CD8-positive, alpha-beta memory T cell (primary cell): ENCODE data around the gene SERTAD2. TPM values are rescaled to one million over a fixed set of nuclear protein-coding genes. Genes with fewer than 3 reads are reported as not detected.

ENCODE experiments used
- CTCF ChIA-PET: fragments of 350-600 bp; sonication (Branson Sonifier 250); formaldehyde crosslinking; loops from one replicate; lab custom pipeline; 2021; ENCODE audit warnings: antibody characterized with exemption; lab: Charles Lee
- POLR2A ChIA-PET: fragments of 350-600 bp; sonication (Branson Sonifier 250); formaldehyde crosslinking; loops from one replicate; lab custom pipeline; 2021; ENCODE audit warnings: antibody characterized with exemption; lab: Charles Lee
- DNase-seq, 5 donors: peaks; one replicate each; pipeline versions ENCODE4 v3.0.0 to v3.0.0-alpha.2; 2020 to 2022; ENCODE audit warnings: mixed read lengths in 1 of 5
- H3K27ac ChIP-seq: one replicate; pipeline ENCODE4 v1.7.0; 2013; ENCODE audit warnings: low read depth, mild to moderate bottlenecking, low read length, moderate library complexity
- H3K27me3 ChIP-seq: 2 replicates; pipeline ENCODE4 v1.7.0; 2013; ENCODE audit warnings: low read length, mild to moderate bottlenecking; ENCODE audit not compliant: insufficient read depth, poor library complexity, severe bottlenecking
- H3K36me3 ChIP-seq: 2 replicates; pipeline ENCODE4 v1.7.0; 2013; ENCODE audit warnings: mild to moderate bottlenecking, low read length, moderate library complexity; ENCODE audit not compliant: insufficient read depth
- H3K4me1 ChIP-seq: 2 replicates; pipeline ENCODE4 v1.7.0; 2013; ENCODE audit warnings: mild to moderate bottlenecking, low read length, moderate library complexity; ENCODE audit not compliant: insufficient read depth
- H3K4me3 ChIP-seq: 2 replicates; pipeline ENCODE4 v1.7.0; 2013; ENCODE audit warnings: mild to moderate bottlenecking, low read length
- H3K9me3 ChIP-seq: 2 replicates; pipeline ENCODE4 v1.7.0; 2013; ENCODE audit warnings: mild to moderate bottlenecking, low read length
- H3K27ac Mint-ChIP-seq, 8 donors: one replicate each; pipeline ENCODE4 v1.8.0; 2020 to 2021; ENCODE audit warnings: mixed read lengths in 8 of 8, mild to moderate bottlenecking in 6 of 8, inconsistent platforms in 3 of 8, moderate library complexity in 3 of 8
- H3K27me3 Mint-ChIP-seq, 2 donors: one replicate each; pipeline ENCODE4 v1.8.0; 2020 to 2021; ENCODE audit warnings: mixed read lengths in 2 of 2, mild to moderate bottlenecking in 1 of 2, moderate library complexity in 1 of 2
- H3K36me3 Mint-ChIP-seq, 3 donors: one replicate each; pipeline ENCODE4 v1.8.0; 2020 to 2021; ENCODE audit warnings: mixed read lengths in 3 of 3, inconsistent platforms in 1 of 3, mild to moderate bottlenecking in 1 of 3
- H3K4me1 Mint-ChIP-seq, 3 donors: one replicate each; pipeline ENCODE4 v1.8.0; 2020 to 2021; ENCODE audit warnings: mixed read lengths in 3 of 3, inconsistent platforms in 1 of 3, mild to moderate bottlenecking in 1 of 3
- H3K4me3 Mint-ChIP-seq, 7 donors: one replicate each; pipeline ENCODE4 v1.8.0; 2020 to 2021; ENCODE audit warnings: mixed read lengths in 7 of 7, mild to moderate bottlenecking in 6 of 7, moderate library complexity in 4 of 7, inconsistent platforms in 2 of 7
- H3K9me3 Mint-ChIP-seq, 5 donors: one replicate each; pipeline ENCODE4 v1.8.0; 2020 to 2022; ENCODE audit warnings: mixed read lengths in 5 of 5, mild to moderate bottlenecking in 3 of 5, moderate library complexity in 2 of 5, inconsistent platforms in 1 of 5
- polyA plus RNA-seq: library from polyadenylated mRNA; unstranded; fragments of 300-500 nt; fragmentation: Illumina TruSeq; gene quantifications from one replicate; pipeline ENCODE4 v1.2.3, GENCODE V29; 2021
- total RNA-seq, 2 experiments: library from RNA; stranded (reverse); gene quantifications; one replicate each; pipeline ENCODE4 v1.2.3, GENCODE V29; 2021

SERTAD2 gene, protein sequence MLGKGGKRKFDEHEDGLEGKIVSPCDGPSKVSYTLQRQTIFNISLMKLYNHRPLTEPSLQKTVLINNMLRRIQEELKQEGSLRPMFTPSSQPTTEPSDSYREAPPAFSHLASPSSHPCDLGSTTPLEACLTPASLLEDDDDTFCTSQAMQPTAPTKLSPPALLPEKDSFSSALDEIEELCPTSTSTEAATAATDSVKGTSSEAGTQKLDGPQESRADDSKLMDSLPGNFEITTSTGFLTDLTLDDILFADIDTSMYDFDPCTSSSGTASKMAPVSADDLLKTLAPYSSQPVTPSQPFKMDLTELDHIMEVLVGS
- total RNA-seq (10 to 100 TPM; 20.6 to 21.4 TPM), polyA plus RNA-seq (6.3 TPM)

DNA sequence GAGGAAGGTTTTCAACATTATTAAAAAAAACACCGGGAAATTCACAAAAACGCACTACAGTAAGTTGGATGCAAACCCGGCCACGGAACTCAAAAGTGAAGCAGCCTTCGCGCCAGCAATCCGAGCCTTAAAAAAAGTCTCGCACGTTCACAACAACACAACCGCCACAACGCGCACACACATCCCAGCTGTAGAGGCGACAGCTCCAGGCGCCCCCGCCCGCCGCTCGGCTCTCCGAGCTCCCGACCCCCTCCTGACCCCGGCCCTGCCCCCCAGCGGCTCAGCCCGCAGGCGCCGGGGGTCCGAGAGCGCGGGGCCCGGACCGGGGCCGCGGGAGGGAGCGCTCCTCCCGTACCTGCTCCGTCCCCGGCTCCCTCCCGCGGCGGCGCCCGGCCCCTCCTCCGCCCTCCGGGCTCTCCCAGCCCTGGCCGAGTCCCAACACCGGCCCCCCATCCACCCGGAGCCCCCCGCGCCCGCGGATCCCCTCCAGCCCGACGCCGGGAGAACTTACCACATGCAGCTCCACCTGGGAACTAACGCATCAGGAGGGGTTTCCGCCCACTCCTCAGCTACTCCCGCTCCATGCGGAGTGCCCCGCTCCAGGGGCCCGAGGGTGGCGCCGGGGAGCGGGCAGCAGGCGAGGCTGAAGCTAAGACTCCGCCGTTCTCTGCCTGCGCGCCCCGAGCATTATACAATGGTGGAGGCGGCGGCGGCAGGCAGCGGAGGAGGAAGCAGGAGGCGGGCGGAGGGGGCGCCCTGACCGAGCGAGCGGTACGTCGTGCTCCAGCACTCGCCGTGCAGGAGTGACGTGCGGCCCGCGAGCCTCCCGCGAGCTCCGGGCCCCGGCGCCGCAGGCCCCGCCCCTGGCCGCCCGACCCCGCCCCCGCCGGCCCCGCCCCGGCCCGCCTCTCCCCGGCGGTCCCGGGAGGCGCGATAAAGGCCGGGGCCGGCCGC is at the start of gene SERTAD2:
Gene SERTAD2 (minus strand): TSS at position 805 of the 954 bp plus-strand sequence. CDS start 17,042 bp downstream, outside the sequence.
- H3K36me3 ChIP-seq, result no peaks in the 10 kb centered on the region
- peak within 1 kb of the TSS; percentile 90 to 95 (median 92) for H3K4me3 Mint-ChIP-seq
- H3K4me3 ChIP-seq, result peak within 1 kb of the TSS; percentile 90
- ChIA-PET POLR2A (interaction anchor here (0.8 to 6.0 kb wide), 22 partner anchors 9 to 574 kb away, joined by 3 to 167 read pairs (median 6); partner anchors contain the start of genes ACTR2, AFTPH and RAB1A), CTCF (interaction anchor here (0.6 to 9.7 kb wide), 32 partner anchors 9 to 219 kb away, joined by 3 to 81 read pairs (median 7); partner anchors contain the start of gene AFTPH)
- peaks cover 0 to 8% (median 0%) of the 10 kb centered on the region in 3 donors for H3K36me3 Mint-ChIP-seq
- H3K27ac Mint-ChIP-seq, result peak within 1 kb of the TSS; percentile 88 to 99 (median 96)
- no peaks in the 10 kb centered on the region for H3K27me3 ChIP-seq
- peak within 1 kb of the TSS; percentile 76 for H3K27ac ChIP-seq
- peaks cover 52 to 73% (median 57%) of the 10 kb centered on the region in 3 donors for H3K4me1 Mint-ChIP-seq
- no peaks in the 10 kb centered on the region for H3K9me3 ChIP-seq
- peaks cover 54% of the 10 kb centered on the region for H3K4me1 ChIP-seq
- H3K27me3 Mint-ChIP-seq, result no peaks in the 10 kb centered on the region
- no peaks in the 10 kb centered on the region for H3K9me3 Mint-ChIP-seq
- DNase-seq, result peak; percentile 80 to 92 (median 87)

DNA sequence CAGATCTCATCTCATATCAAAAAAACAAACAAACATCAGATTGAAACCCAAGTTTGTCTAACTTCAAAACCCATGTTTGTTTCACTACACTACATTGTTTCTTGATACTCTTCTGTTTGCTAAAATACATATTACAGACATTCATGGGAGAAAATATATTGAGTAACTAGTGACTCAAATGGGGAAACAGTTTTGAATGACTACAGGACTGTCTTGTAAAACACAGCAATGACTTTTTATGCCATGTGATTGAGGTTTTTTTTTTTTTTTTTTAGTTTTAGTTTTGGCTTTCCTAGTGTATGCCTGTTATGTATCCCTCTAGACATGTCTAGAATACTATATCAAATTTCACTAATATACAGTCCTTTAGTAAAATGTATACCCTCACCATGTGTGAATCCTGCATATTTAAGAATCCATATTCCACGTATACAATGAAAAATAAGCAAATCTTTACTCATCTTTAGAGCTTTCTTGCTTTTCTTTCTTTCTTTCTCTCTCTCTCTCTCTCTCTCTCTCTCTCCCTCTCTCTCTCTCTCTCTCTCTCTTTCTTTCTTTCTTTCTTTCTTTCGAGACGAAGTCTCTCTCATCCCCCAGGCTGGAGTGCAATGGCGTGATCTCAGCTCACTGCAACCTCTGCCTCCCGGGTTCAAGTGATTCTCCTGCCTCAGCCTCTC is 46.6 kb upstream of the SERTAD2 start:
- no peaks in the 10 kb centered on the region for H3K36me3 ChIP-seq
- Mint-ChIP-seq H3K9me3 (no peaks in the 10 kb centered on the region), H3K36me3 (peaks cover 0 to 3% (median 0%) of the 10 kb centered on the region in 3 donors), H3K4me3 (peak overlapping the region in 6 of 7 donors; percentile 42 to 76 (median 59)), H3K4me1 (peaks cover 28 to 47% (median 46%) of the 10 kb centered on the region in 3 donors), H3K27ac (peak overlapping the region in 3 of 8 donors; percentile 22 to 75 (median 73)), H3K27me3 (no peaks in the 10 kb centered on the region)
- H3K9me3 ChIP-seq, result no peaks in the 10 kb centered on the region
- no peak for DNase-seq
- H3K4me1 ChIP-seq, result peaks cover 10% of the 10 kb centered on the region
- CTCF ChIA-PET, result no interaction called here
- H3K4me3 ChIP-seq, result no peak overlapping the region
- no peaks in the 10 kb centered on the region for H3K27me3 ChIP-seq
- no peak overlapping the region for H3K27ac ChIP-seq
- POLR2A ChIA-PET, result interaction anchor here (0.7 kb wide), 1 partner anchor 50 kb away, joined by 6 read pairs; no protein-coding TSS in a partner anchor

DNA sequence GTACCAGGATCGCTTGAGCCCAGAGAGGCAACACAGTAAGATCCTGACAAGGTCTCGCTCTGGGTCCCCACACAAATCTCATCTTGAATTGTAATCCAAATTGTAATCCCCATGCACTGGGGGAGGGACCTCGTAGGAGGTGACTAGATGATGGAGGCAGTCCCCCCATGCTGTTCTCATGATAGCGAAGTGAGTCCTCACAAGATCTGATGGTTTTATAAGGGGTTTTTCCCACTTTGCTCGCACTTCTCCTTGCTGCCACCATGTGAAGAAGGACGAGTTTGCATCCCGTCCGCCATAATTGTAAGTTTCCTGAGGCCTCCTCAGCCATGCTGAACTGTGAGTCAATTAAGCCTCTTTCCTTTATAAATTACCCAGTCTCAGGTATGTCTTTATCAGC is 46.0 kb upstream of the SERTAD2 start:
- ChIA-PET POLR2A (interaction anchor here (0.7 kb wide), 1 partner anchor 50 kb away, joined by 6 read pairs; no protein-coding TSS in a partner anchor), CTCF (interaction anchor here (3.8 kb wide), 1 partner anchor 46 kb away, joined by 14 read pairs; the partner anchor contains the start of gene SERTAD2)
- Mint-ChIP-seq H3K27ac (peak overlapping the region in 5 of 8 donors; percentile 13 to 77 (median 73)), H3K9me3 (no peaks in the 10 kb centered on the region), H3K36me3 (peaks cover 0 to 3% (median 0%) of the 10 kb centered on the region in 3 donors), H3K27me3 (no peaks in the 10 kb centered on the region), H3K4me1 (peaks cover 28 to 47% (median 46%) of the 10 kb centered on the region in 3 donors), H3K4me3 (peak overlapping the region in 6 of 7 donors; percentile 42 to 76 (median 59))
- DNase-seq, result peak in 3 of 5 donors; percentile 3 to 52 (median 5)
- Histone ChIP-seq H3K27me3 (no peaks in the 10 kb centered on the region), H3K4me3 (no peak overlapping the region), H3K27ac (no peak overlapping the region), H3K36me3 (no peaks in the 10 kb centered on the region), H3K9me3 (no peaks in the 10 kb centered on the region), H3K4me1 (peaks cover 10% of the 10 kb centered on the region)

DNA sequence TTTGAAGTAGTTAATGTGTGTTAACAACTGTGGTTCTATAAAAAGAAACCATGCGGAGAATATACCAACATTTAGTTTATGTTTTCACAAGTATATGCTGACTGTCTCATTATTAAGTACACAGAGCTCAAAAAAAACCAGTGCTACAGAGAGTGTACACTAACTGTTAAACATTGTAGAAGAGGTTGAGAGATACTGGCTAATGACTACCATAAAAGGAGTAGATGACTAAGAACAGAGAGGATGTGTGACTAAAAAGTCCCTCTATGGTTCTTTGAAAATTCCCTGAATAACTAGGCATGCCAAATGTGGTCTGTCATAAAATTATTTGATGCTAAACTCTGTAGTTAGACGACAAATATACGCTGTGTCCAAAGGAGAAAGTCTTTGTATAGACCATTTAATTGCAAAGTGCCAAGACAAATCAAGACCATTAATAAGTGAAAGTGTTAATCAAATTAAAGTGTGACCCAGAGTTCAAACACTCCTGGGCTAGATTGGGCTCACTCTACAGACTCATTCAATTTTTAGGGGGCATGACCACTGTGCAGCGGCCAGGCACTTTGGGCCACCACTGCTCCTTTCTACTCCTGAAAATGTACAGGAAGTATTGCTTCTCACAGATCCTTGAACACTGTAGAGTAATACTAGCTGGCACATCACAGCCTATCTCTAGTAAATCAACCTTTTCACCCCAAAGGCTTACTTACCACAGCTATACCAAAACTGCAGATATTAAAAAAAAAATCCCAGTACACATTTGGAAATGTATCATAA is 45.1 kb upstream of the SERTAD2 start:
- peaks cover 0 to 3% (median 0%) of the 10 kb centered on the region in 3 donors for H3K36me3 Mint-ChIP-seq
- H3K27me3 ChIP-seq, result no peaks in the 10 kb centered on the region
- H3K27ac ChIP-seq, result no peak overlapping the region
- peaks cover 28 to 47% (median 46%) of the 10 kb centered on the region in 3 donors for H3K4me1 Mint-ChIP-seq
- ChIA-PET POLR2A (interaction anchor here (1.0 kb wide), 1 partner anchor 32 kb away, joined by 5 read pairs; no protein-coding TSS in a partner anchor), CTCF (interaction anchor here (1.9 to 3.8 kb wide), 2 partner anchors 45 to 53 kb away, joined by 7 to 14 read pairs; partner anchors contain the start of gene SERTAD2)
- H3K27me3 Mint-ChIP-seq, result no peaks in the 10 kb centered on the region
- no peaks in the 10 kb centered on the region for H3K9me3 Mint-ChIP-seq
- H3K4me3 Mint-ChIP-seq, result peak overlapping the region in 4 of 7 donors; percentile 5 to 55 (median 20)
- peaks cover 10% of the 10 kb centered on the region for H3K4me1 ChIP-seq
- H3K27ac Mint-ChIP-seq, result peak overlapping the region in 3 of 8 donors; percentile 2 to 37 (median 15)
- no peaks in the 10 kb centered on the region for H3K9me3 ChIP-seq
- H3K4me3 ChIP-seq, result no peak overlapping the region
- no peaks in the 10 kb centered on the region for H3K36me3 ChIP-seq
- DNase-seq, result no peak

GRCh38 chr2:64698177-64698643 is 44.5 kb upstream of the SERTAD2 start:
- DNase-seq, result no peak
- ChIA-PET CTCF (interaction anchor here (1.9 to 3.8 kb wide), 2 partner anchors 44 to 52 kb away, joined by 7 to 14 read pairs; partner anchors contain the start of gene SERTAD2), POLR2A (interaction anchor here (1.0 kb wide), 1 partner anchor 32 kb away, joined by 5 read pairs; no protein-coding TSS in a partner anchor)
- H3K4me1 Mint-ChIP-seq, result peaks cover 28 to 47% (median 46%) of the 10 kb centered on the region in 3 donors
- H3K4me3 Mint-ChIP-seq, result no peak overlapping the region
- H3K27me3 Mint-ChIP-seq, result no peaks in the 10 kb centered on the region
- peak overlapping the region in 2 of 8 donors; percentile 2 to 8 for H3K27ac Mint-ChIP-seq
- H3K4me3 ChIP-seq, result no peak overlapping the region
- H3K27me3 ChIP-seq, result no peaks in the 10 kb centered on the region
- H3K36me3 Mint-ChIP-seq, result peaks cover 0 to 3% (median under 1%) of the 10 kb centered on the region in 3 donors
- H3K27ac ChIP-seq, result no peak overlapping the region
- peaks cover 10% of the 10 kb centered on the region for H3K4me1 ChIP-seq
- H3K9me3 Mint-ChIP-seq, result no peaks in the 10 kb centered on the region
- no peaks in the 10 kb centered on the region for H3K36me3 ChIP-seq
- H3K9me3 ChIP-seq, result no peaks in the 10 kb centered on the region

GRCh38 chr2:64697297-64698176 is 43.8 kb upstream of the SERTAD2 start:
- Histone ChIP-seq H3K36me3 (no peaks in the 10 kb centered on the region), H3K4me3 (no peak overlapping the region), H3K27ac (no peak overlapping the region), H3K4me1 (peaks cover 10% of the 10 kb centered on the region), H3K9me3 (no peaks in the 10 kb centered on the region), H3K27me3 (no peaks in the 10 kb centered on the region)
- Mint-ChIP-seq H3K27me3 (no peaks in the 10 kb centered on the region), H3K36me3 (peaks cover 0 to 3% (median 1%) of the 10 kb centered on the region in 3 donors), H3K4me3 (no peak overlapping the region), H3K4me1 (peaks cover 28 to 47% (median 46%) of the 10 kb centered on the region in 3 donors), H3K9me3 (no peaks in the 10 kb centered on the region), H3K27ac (no peak overlapping the region)
- POLR2A ChIA-PET, result interaction anchor here (1.0 kb wide), 1 partner anchor 33 kb away, joined by 5 read pairs; no protein-coding TSS in a partner anchor
- DNase-seq, result no peak
- CTCF ChIA-PET, result interaction anchor here (1.9 to 3.8 kb wide), 2 partner anchors 44 to 51 kb away, joined by 7 to 14 read pairs; partner anchors contain the start of gene SERTAD2
